ENCODE results near the gene SRSF9. TPM values are rescaled to one million over a fixed set of nuclear protein-coding genes. Genes with fewer than 3 reads are reported as not detected.

The SRSF9 gene
- total RNA-seq, 1 experiment from 2014 or later = 280 TPM

DNA sequence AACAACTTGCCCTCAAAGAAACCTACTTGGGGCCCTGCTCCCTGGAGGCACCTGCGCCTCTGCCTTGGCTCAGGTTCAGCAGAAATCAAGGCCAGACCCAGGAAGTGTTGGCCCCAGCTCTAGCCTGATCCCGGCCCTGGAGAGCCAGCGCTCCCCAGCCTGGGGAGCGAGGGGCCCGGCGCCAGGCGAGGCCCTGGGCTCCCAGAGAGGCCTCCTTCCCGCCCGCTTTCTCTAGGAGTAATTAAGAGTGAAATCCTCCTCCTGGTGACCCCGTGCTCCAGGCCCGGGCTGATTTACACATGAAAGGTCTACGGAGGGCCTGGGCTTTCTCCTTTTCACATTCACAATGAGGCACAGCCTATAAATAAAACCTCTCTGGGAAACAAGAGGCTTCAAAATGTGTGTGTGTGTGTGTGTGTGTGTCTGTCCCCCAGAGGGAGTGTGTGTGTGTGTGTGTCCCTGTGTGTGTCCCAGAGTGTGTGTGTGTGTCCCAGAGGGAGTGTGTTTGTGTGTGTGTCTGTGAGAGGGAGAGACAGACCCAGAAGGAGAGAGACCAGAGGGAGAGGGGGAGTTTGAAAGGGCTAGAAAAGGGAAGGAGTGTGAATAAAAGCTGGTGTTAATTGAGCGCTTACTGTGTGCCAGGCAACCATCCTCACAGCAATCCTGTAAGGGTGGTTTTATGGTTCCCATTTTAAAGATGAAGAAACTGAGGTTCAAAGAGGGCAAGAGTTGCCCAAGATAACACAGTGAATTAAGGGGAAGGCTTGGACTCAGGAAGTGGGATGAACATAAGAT lies 55.5 kb downstream of the SRSF9 start:
- no peak for DNase-seq (ENCODE audit: low read depth)

DNA sequence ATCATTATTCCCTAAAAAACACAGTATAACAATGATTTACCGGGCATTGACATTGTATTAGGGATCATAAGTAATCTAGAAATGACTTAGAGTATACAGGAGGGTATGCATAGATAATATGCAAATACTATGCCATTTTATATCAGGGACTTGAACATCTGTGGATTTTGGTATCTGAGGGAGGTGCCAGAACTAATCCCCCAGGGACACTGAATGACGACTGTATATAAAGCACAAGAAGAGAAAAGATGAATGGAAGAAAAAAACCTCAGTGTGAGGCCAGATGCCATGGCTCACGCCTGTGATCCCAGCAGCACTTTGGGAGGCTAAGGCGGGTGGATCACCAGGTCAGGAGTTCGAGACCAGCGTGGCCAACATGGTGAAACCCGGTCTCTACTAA lies 57.1 kb downstream of the SRSF9 start:
- DNase-seq (ENCODE audit: low read depth) = no peak

Small RNA genes within 50 kb of the gene (small RNA-seq; reads per million reads assigned to genes)
- gene RF00019 = not detected

Other genes starting within 250 kb of the SRSF9 start
- gene PXN, start 204.0 kb downstream of the SRSF9 start, total RNA-seq (2014; rRNA removed; shearing (Covaris generic)) = 162 and 238 TPM in 2 replicates
- not detected in 2 replicates for gene RNU4-2, start 177.8 kb downstream of the SRSF9 start, total RNA-seq (2014; rRNA removed; shearing (Covaris generic))
- not detected in 2 replicates for gene RNU4-1, start 176.5 kb downstream of the SRSF9 start, total RNA-seq (2014; rRNA removed; shearing (Covaris generic))
- gene SIRT4, start 167.4 kb downstream of the SRSF9 start, total RNA-seq (2014; rRNA removed; shearing (Covaris generic)) = 0.40 and 1.6 TPM in 2 replicates
- gene PLA2G1B, start 142.0 kb downstream of the SRSF9 start, total RNA-seq (2014; rRNA removed; shearing (Covaris generic)) = not detected in 2 replicates
- gene MSI1, start 100.6 kb downstream of the SRSF9 start, total RNA-seq (2014; rRNA removed; shearing (Covaris generic)) = 0.40 and 0.92 TPM in 2 replicates
- 740 and 780 TPM in 2 replicates for gene COX6A1, start 31.6 kb downstream of the SRSF9 start, total RNA-seq (2014; rRNA removed; shearing (Covaris generic))
- 44.0 and 48.3 TPM in 2 replicates for gene TRIAP1, start 23.4 kb downstream of the SRSF9 start, total RNA-seq (2014; rRNA removed; shearing (Covaris generic))
- gene GATC, start 23.3 kb downstream of the SRSF9 start, total RNA-seq (2014; rRNA removed; shearing (Covaris generic)) = 20.9 and 23.5 TPM in 2 replicates
- gene DYNLL1, start 26.4 kb upstream of the SRSF9 start, total RNA-seq (2014; rRNA removed; shearing (Covaris generic)) = 510 and 696 TPM in 2 replicates
- 50.4 and 52.0 TPM in 2 replicates for gene COQ5, start 59.4 kb upstream of the SRSF9 start, total RNA-seq (2014; rRNA removed; shearing (Covaris generic))
- gene RNF10, start 64.6 kb upstream of the SRSF9 start, total RNA-seq (2014; rRNA removed; shearing (Covaris generic)) = 35.1 and 43.3 TPM in 2 replicates
- 58.9 and 60.4 TPM in 2 replicates for gene POP5, start 111.7 kb upstream of the SRSF9 start, total RNA-seq (2014; rRNA removed; shearing (Covaris generic))
- not detected in 2 replicates for gene CABP1, start 170.9 kb upstream of the SRSF9 start, total RNA-seq (2014; rRNA removed; shearing (Covaris generic))
- gene MLEC, start 217.4 kb upstream of the SRSF9 start, total RNA-seq (2014; rRNA removed; shearing (Covaris generic)) = 98.3 and 99.4 TPM in 2 replicates
- 11.1 and 11.2 TPM in 2 replicates for gene UNC119B, start 240.7 kb upstream of the SRSF9 start, total RNA-seq (2014; rRNA removed; shearing (Covaris generic))